ENCODE results near the gene ZFYVE27.

The ZFYVE27 gene

GRCh38 chr10:97755718-97756117 is 18.8 kb downstream of the ZFYVE27 start:
- Histone ChIP-seq H3K36me3 (ENCODE audit: control insufficient read depth in 2 of 2, insufficient read depth in 1 of 2, low read length in 2 of 2) (peaks cover 7 to 88% of the 10 kb centered on the region in 2 experiments), H3K4me1 (ENCODE audit: control insufficient read depth, insufficient read depth, low read length) (no peaks in the 10 kb centered on the region), H3K4me3 (ENCODE audit: low read depth, low read length) (no peak overlapping the region), H3K27ac (ENCODE audit: extremely low read depth, low read depth, low read length) (no peak overlapping the region), H3K9me3 (ENCODE audit: control insufficient read depth, insufficient read depth, low read depth, low read length) (no peaks in the 10 kb centered on the region)
- ChIA-PET POLR2A (interaction anchor here (1.4 kb wide), 1 partner anchor 12 kb away, joined by 3 read pairs; no protein-coding TSS in a partner anchor), CTCF (interaction anchor here (2.5 to 2.8 kb wide), 2 partner anchors 36 to 114 kb away, joined by 7 to 12 read pairs; no protein-coding TSS in a partner anchor)
- no peak for TF ChIP-seq ZNF394 (tag by site-specific recombination; IDR thresholded peaks at IDR 0.05; ENCODE audit: borderline replicate concordance)
- TF ChIP-seq, protein P1, sequence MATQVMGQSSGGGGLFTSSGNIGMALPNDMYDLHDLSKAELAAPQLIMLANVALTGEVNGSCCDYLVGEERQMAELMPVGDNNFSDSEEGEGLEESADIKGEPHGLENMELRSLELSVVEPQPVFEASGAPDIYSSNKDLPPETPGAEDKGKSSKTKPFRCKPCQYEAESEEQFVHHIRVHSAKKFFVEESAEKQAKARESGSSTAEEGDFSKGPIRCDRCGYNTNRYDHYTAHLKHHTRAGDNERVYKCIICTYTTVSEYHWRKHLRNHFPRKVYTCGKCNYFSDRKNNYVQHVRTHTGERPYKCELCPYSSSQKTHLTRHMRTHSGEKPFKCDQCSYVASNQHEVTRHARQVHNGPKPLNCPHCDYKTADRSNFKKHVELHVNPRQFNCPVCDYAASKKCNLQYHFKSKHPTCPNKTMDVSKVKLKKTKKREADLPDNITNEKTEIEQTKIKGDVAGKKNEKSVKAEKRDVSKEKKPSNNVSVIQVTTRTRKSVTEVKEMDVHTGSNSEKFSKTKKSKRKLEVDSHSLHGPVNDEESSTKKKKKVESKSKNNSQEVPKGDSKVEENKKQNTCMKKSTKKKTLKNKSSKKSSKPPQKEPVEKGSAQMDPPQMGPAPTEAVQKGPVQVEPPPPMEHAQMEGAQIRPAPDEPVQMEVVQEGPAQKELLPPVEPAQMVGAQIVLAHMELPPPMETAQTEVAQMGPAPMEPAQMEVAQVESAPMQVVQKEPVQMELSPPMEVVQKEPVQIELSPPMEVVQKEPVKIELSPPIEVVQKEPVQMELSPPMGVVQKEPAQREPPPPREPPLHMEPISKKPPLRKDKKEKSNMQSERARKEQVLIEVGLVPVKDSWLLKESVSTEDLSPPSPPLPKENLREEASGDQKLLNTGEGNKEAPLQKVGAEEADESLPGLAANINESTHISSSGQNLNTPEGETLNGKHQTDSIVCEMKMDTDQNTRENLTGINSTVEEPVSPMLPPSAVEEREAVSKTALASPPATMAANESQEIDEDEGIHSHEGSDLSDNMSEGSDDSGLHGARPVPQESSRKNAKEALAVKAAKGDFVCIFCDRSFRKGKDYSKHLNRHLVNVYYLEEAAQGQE (tag by site-specific recombination; IDR thresholded peaks at IDR 0.05): no peak
- TF ChIP-seq, protein P2, sequence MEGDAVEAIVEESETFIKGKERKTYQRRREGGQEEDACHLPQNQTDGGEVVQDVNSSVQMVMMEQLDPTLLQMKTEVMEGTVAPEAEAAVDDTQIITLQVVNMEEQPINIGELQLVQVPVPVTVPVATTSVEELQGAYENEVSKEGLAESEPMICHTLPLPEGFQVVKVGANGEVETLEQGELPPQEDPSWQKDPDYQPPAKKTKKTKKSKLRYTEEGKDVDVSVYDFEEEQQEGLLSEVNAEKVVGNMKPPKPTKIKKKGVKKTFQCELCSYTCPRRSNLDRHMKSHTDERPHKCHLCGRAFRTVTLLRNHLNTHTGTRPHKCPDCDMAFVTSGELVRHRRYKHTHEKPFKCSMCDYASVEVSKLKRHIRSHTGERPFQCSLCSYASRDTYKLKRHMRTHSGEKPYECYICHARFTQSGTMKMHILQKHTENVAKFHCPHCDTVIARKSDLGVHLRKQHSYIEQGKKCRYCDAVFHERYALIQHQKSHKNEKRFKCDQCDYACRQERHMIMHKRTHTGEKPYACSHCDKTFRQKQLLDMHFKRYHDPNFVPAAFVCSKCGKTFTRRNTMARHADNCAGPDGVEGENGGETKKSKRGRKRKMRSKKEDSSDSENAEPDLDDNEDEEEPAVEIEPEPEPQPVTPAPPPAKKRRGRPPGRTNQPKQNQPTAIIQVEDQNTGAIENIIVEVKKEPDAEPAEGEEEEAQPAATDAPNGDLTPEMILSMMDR (tag by site-specific recombination; IDR thresholded peaks at IDR 0.05): no peak
- TF ChIP-seq, protein P3, sequence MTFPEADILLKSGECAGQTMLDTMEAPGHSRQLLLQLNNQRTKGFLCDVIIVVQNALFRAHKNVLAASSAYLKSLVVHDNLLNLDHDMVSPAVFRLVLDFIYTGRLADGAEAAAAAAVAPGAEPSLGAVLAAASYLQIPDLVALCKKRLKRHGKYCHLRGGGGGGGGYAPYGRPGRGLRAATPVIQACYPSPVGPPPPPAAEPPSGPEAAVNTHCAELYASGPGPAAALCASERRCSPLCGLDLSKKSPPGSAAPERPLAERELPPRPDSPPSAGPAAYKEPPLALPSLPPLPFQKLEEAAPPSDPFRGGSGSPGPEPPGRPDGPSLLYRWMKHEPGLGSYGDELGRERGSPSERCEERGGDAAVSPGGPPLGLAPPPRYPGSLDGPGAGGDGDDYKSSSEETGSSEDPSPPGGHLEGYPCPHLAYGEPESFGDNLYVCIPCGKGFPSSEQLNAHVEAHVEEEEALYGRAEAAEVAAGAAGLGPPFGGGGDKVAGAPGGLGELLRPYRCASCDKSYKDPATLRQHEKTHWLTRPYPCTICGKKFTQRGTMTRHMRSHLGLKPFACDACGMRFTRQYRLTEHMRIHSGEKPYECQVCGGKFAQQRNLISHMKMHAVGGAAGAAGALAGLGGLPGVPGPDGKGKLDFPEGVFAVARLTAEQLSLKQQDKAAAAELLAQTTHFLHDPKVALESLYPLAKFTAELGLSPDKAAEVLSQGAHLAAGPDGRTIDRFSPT (tag by site-specific recombination; IDR thresholded peaks at IDR 0.05): no peak
- TF ChIP-seq, protein P4, sequence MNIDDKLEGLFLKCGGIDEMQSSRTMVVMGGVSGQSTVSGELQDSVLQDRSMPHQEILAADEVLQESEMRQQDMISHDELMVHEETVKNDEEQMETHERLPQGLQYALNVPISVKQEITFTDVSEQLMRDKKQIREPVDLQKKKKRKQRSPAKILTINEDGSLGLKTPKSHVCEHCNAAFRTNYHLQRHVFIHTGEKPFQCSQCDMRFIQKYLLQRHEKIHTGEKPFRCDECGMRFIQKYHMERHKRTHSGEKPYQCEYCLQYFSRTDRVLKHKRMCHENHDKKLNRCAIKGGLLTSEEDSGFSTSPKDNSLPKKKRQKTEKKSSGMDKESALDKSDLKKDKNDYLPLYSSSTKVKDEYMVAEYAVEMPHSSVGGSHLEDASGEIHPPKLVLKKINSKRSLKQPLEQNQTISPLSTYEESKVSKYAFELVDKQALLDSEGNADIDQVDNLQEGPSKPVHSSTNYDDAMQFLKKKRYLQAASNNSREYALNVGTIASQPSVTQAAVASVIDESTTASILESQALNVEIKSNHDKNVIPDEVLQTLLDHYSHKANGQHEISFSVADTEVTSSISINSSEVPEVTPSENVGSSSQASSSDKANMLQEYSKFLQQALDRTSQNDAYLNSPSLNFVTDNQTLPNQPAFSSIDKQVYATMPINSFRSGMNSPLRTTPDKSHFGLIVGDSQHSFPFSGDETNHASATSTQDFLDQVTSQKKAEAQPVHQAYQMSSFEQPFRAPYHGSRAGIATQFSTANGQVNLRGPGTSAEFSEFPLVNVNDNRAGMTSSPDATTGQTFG (tag by site-specific recombination; IDR thresholded peaks at IDR 0.05; ENCODE audit: borderline replicate concordance): no peak
- no peak for TF ChIP-seq ZNF280C (tag by site-specific recombination; IDR thresholded peaks at IDR 0.05)
- TF ChIP-seq ZBTB7A (tag by site-specific recombination; IDR thresholded peaks at IDR 0.05; ENCODE audit: low read depth): no peak
- no peak for TF ChIP-seq ZNF837 (tag by site-specific recombination; IDR thresholded peaks at IDR 0.05)
- TF ChIP-seq, protein P5, sequence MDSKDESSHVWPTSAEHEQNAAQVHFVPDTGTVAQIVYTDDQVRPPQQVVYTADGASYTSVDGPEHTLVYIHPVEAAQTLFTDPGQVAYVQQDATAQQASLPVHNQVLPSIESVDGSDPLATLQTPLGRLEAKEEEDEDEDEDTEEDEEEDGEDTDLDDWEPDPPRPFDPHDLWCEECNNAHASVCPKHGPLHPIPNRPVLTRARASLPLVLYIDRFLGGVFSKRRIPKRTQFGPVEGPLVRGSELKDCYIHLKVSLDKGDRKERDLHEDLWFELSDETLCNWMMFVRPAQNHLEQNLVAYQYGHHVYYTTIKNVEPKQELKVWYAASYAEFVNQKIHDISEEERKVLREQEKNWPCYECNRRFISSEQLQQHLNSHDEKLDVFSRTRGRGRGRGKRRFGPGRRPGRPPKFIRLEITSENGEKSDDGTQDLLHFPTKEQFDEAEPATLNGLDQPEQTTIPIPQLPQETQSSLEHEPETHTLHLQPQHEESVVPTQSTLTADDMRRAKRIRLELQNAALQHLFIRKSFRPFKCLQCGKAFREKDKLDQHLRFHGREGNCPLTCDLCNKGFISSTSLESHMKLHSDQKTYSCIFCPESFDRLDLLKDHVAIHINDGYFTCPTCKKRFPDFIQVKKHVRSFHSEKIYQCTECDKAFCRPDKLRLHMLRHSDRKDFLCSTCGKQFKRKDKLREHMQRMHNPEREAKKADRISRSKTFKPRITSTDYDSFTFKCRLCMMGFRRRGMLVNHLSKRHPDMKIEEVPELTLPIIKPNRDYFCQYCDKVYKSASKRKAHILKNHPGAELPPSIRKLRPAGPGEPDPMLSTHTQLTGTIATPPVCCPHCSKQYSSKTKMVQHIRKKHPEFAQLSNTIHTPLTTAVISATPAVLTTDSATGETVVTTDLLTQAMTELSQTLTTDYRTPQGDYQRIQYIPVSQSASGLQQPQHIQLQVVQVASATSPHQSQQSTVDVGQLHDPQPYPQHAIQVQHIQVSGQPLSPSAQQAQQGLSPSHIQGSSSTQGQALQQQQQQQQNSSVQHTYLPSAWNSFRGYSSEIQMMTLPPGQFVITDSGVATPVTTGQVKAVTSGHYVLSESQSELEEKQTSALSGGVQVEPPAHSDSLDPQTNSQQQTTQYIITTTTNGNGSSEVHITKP (tag by site-specific recombination; IDR thresholded peaks at IDR 0.05): no peak

Data from HEK293 (cell line).